ENCODE results near the gene RITA1. TPM values are rescaled to one million over a fixed set of nuclear protein-coding genes. Genes with fewer than 3 reads are reported as not detected.

RITA1 gene
- total and polyA plus RNA-seq, 10 of the 15 experiments (the other 5 are each of a cell fraction or from before 2014, with no cell fraction given): 2.3 to 39.9 (median 24.8) TPM

GRCh38 chr12:113170926-113171325, 14.6 kb upstream of the RITA1 start (continued):
- TF ChIP-seq GABPA (IDR thresholded peaks at IDR 0.05; ENCODE audit: low read depth) (no peak), YY1 (IDR thresholded peaks at IDR 0.05; ENCODE audit: low read depth, low read length) (no peak), MEF2B (IDR thresholded peaks at IDR 0.05; ENCODE audit: partially characterized antibody, poor library complexity, severe bottlenecking) (peak; percentile 97), POLR2AphosphoS2 (IDR thresholded peaks at IDR 0.05; ENCODE audit: low read depth, low read length) (no peak), SRF (IDR thresholded peaks at IDR 0.05; ENCODE audit: low read depth in 2 of 2, low read length in 2 of 2) (no peak), BRCA1 (IDR thresholded peaks at IDR 0.05; ENCODE audit: low read depth, low read length) (no peak), ZNF24 (IDR thresholded peaks at IDR 0.05) (no peak), GATAD2B (conservative IDR thresholded peaks at IDR 0.05; ENCODE audit: low read depth) (no peak; the same call in 1 of the 2 replicates), HCFC1 (IDR thresholded peaks at IDR 0.05; ENCODE audit: low read length) (no peak), CHD2 (IDR thresholded peaks at IDR 0.05; ENCODE audit: borderline replicate concordance, low read depth, low read length) (no peak), BCLAF1 (IDR thresholded peaks at IDR 0.05) (no peak), NR2F1 (conservative IDR thresholded peaks at IDR 0.05) (no peak)
- TF ChIP-seq, protein P1, sequence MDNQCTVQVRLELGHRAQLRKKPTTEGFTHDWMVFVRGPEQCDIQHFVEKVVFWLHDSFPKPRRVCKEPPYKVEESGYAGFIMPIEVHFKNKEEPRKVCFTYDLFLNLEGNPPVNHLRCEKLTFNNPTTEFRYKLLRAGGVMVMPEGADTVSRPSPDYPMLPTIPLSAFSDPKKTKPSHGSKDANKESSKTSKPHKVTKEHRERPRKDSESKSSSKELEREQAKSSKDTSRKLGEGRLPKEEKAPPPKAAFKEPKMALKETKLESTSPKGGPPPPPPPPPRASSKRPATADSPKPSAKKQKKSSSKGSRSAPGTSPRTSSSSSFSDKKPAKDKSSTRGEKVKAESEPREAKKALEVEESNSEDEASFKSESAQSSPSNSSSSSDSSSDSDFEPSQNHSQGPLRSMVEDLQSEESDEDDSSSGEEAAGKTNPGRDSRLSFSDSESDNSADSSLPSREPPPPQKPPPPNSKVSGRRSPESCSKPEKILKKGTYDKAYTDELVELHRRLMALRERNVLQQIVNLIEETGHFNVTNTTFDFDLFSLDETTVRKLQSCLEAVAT (IDR thresholded peaks at IDR 0.05): no peak
- TF ChIP-seq, protein P2, sequence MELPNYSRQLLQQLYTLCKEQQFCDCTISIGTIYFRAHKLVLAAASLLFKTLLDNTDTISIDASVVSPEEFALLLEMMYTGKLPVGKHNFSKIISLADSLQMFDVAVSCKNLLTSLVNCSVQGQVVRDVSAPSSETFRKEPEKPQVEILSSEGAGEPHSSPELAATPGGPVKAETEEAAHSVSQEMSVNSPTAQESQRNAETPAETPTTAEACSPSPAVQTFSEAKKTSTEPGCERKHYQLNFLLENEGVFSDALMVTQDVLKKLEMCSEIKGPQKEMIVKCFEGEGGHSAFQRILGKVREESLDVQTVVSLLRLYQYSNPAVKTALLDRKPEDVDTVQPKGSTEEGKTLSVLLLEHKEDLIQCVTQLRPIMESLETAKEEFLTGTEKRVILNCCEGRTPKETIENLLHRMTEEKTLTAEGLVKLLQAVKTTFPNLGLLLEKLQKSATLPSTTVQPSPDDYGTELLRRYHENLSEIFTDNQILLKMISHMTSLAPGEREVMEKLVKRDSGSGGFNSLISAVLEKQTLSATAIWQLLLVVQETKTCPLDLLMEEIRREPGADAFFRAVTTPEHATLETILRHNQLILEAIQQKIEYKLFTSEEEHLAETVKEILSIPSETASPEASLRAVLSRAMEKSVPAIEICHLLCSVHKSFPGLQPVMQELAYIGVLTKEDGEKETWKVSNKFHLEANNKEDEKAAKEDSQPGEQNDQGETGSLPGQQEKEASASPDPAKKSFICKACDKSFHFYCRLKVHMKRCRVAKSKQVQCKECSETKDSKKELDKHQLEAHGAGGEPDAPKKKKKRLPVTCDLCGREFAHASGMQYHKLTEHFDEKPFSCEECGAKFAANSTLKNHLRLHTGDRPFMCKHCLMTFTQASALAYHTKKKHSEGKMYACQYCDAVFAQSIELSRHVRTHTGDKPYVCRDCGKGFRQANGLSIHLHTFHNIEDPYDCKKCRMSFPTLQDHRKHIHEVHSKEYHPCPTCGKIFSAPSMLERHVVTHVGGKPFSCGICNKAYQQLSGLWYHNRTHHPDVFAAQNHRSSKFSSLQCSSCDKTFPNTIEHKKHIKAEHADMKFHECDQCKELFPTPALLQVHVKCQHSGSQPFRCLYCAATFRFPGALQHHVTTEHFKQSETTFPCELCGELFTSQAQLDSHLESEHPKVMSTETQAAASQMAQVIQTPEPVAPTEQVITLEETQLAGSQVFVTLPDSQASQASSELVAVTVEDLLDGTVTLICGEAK (IDR thresholded peaks at IDR 0.05; ENCODE audit: borderline replicate concordance): no peak
- TF ChIP-seq, protein P3, sequence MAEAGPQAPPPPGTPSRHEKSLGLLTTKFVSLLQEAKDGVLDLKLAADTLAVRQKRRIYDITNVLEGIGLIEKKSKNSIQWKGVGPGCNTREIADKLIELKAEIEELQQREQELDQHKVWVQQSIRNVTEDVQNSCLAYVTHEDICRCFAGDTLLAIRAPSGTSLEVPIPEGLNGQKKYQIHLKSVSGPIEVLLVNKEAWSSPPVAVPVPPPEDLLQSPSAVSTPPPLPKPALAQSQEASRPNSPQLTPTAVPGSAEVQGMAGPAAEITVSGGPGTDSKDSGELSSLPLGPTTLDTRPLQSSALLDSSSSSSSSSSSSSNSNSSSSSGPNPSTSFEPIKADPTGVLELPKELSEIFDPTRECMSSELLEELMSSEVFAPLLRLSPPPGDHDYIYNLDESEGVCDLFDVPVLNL (IDR thresholded peaks at IDR 0.05; ENCODE audit: low read depth, low read length): no peak
